GM10266 (cell line): ENCODE data around the gene IYD.

ENCODE experiments used
- DNase-seq: peaks from one replicate; pipeline ENCODE4 v3.0.0; 2012; ENCODE audit errors: extremely low spot score
- CTCF ChIP-seq: IDR thresholded peaks from 2 replicates; pipeline ENCODE4 v1.5.1; 2012; ENCODE audit warnings: mild to moderate bottlenecking, low read depth; ENCODE audit not compliant: control insufficient read depth, insufficient read depth; ENCODE audit errors: missing control alignments

Gene IYD

GRCh38 chr6:150377211-150377781 is 8.5 kb downstream of the IYD start:
- no peak for DNase-seq
- no peak for TF ChIP-seq CTCF

- no peak for TF ChIP-seq CTCF
- DNase-seq: no peak
Observed at GRCh38 chr6:150380256-150380655, 11.4 kb downstream of the IYD start.

GRCh38 chr6:150382171-150382570 is 13.4 kb downstream of the IYD start:
- no peak for DNase-seq
- TF ChIP-seq CTCF: no peak

- no peak for DNase-seq
- TF ChIP-seq CTCF: no peak
Observed at GRCh38 chr6:150391414-150391813, 22.6 kb downstream of the IYD start.

- no peak for DNase-seq
- no peak for TF ChIP-seq CTCF
Observed at GRCh38 chr6:150391890-150392289, 23.1 kb downstream of the IYD start.

GRCh38 chr6:150392452-150393220 is 23.8 kb downstream of the IYD start:
- no peak for TF ChIP-seq CTCF
- no peak for DNase-seq

GRCh38 chr6:150394053-150394898 is 25.5 kb downstream of the IYD start:
- no peak for DNase-seq
- no peak for TF ChIP-seq CTCF
